ENCODE results near the gene SUMO3. TPM values are rescaled to one million over a fixed set of nuclear protein-coding genes. Genes with fewer than 3 reads are reported as not detected.

Gene SUMO3
- total RNA-seq, 1 experiment from 2014 or later, result 41.4 TPM

- Histone ChIP-seq H3K27me3 (ENCODE audit: control insufficient read depth, insufficient read depth, low read length) (no peaks in the 10 kb centered on the region), H3K4me1 (ENCODE audit: control insufficient read depth, insufficient read depth, low read length) (no peaks in the 10 kb centered on the region; the same call in 1 of the 2 replicates), H3K9me3 (ENCODE audit: control insufficient read depth, insufficient read depth, low read depth, low read length) (no peaks in the 10 kb centered on the region), H3K4me3 (ENCODE audit: low read depth in 2 of 2, low read length in 2 of 2) (peak overlapping the region; percentile 59 to 63), H3K36me3 (ENCODE audit: control insufficient read depth, insufficient read depth, low read length) (no peaks in the 10 kb centered on the region), H3K27ac (ENCODE audit: low read length) (0 out of 2 replicates have a peak overlapping the region, but pooled peaks have one; percentile 48)
- intact Hi-C loops (cut with micrococcal nuclease; ENCODE audit: unreplicated experiment) (no loop called here), in situ Hi-C loops (cut with HindIII; ENCODE audit: low pct_unique_long_range_greater_than_20kb, low sequenced_read_pairs) (no loop called here)
- CTCF ChIA-PET, result interaction anchor here (0.6 kb wide), 1 partner anchor 43 kb away, joined by 3 read pairs; no protein-coding TSS in a partner anchor
- DNase-seq (ENCODE audit: low read depth, low spot score) (no peak), ATAC-seq (no peak; the same call in 1 of the 2 replicates)
- TF ChIP-seq CTCF (IDR thresholded peaks at IDR 0.05) (no peak), POLR2AphosphoS5 (IDR thresholded peaks at IDR 0.05; ENCODE audit: low read depth, low read length) (no peak), TCF7L2 (IDR thresholded peaks at IDR 0.05; ENCODE audit: low read depth, low read length) (no peak), REST (IDR thresholded peaks at IDR 0.05; ENCODE audit: insufficient read depth in 1 of 2, low read depth in 2 of 2, low read length in 1 of 2) (no peak), SIN3A (IDR thresholded peaks at IDR 0.05; ENCODE audit: borderline replicate concordance, insufficient read depth, low read depth, low read length) (no peak)
- BruUV-seq (replicated peaks), result no TSS peak
- POLR2A ChIA-PET, result interaction anchor here (0.6 kb wide), 1 partner anchor 38 kb away, joined by 3 read pairs; no protein-coding TSS in a partner anchor
Measured at GRCh38 chr21:44816761-44817505, 929 bp downstream of the SUMO3 start.

- Histone ChIP-seq H3K4me1 (ENCODE audit: control insufficient read depth, insufficient read depth, low read length) (no peaks in the 10 kb centered on the region; the same call in 1 of the 2 replicates), H3K4me3 (ENCODE audit: low read depth in 2 of 2, low read length in 2 of 2) (no peak overlapping the region), H3K27me3 (ENCODE audit: control insufficient read depth, insufficient read depth, low read length) (no peaks in the 10 kb centered on the region), H3K36me3 (ENCODE audit: control insufficient read depth, insufficient read depth, low read length) (no peaks in the 10 kb centered on the region), H3K27ac (ENCODE audit: low read length) (peak overlapping the region; percentile 7; the same call in 1 of the 2 replicates), H3K9me3 (ENCODE audit: control insufficient read depth, insufficient read depth, low read depth, low read length) (no peaks in the 10 kb centered on the region)
- no peak for TF ChIP-seq TCF7L2 (IDR thresholded peaks at IDR 0.05; ENCODE audit: low read depth, low read length)
- TF ChIP-seq CTCF (IDR thresholded peaks at IDR 0.05), result no peak
- intact Hi-C loops (cut with micrococcal nuclease; ENCODE audit: unreplicated experiment) (no loop called here), in situ Hi-C loops (cut with HindIII; ENCODE audit: low pct_unique_long_range_greater_than_20kb, low sequenced_read_pairs) (no loop called here)
- ChIA-PET CTCF (no interaction called here), POLR2A (no interaction called here)
- BruUV-seq (replicated peaks), result TSS peak; percentile 51
- no peak for ATAC-seq
- DNase-seq (ENCODE audit: low read depth, low spot score), result no peak
Measured at GRCh38 chr21:44815852-44816628, 1.8 kb downstream of the SUMO3 start.

Data from Panc1 (cell line).